ENCODE data around the gene ANKRD52. TPM values are rescaled to one million over a fixed set of nuclear protein-coding genes. Genes with fewer than 3 reads are reported as not detected.

The ANKRD52 gene
- total and polyA plus RNA-seq, 2 of the 8 experiments (the other 6 are each of a cell fraction or from before 2014, with no cell fraction given): 14.0 to 36.3 TPM

DNA sequence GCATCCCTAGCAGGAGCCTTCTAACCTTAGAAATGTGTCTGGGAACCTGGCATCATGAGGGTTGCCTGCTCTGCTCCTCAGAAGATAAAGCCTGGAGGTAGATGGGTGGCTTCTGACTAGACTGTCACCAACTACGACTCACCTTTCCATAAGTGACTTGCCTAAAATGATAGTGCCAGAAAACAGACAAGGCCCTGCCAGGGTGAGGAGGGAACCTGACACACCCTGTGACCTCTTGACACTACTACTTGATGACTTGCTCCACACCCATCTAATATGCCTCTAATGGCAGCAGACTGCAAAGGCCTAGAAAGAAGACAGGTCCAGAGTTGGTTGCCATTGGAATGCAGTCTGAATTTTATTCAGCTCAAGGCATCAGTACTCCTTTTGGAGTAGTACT lies 45.8 kb downstream of the ANKRD52 start:
- H2AK5ac ChIP-seq (ENCODE audit: low read depth, low read length): no peak overlapping the region
- H3K4me2 ChIP-seq (ENCODE audit: insufficient read depth in 1 of 2, low read depth in 2 of 2, low read length in 2 of 2): no peak overlapping the region
- TF ChIP-seq, protein P1, sequence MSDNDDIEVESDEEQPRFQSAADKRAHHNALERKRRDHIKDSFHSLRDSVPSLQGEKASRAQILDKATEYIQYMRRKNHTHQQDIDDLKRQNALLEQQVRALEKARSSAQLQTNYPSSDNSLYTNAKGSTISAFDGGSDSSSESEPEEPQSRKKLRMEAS (IDR thresholded peaks at IDR 0.05): no peak
- TF ChIP-seq NANOG (IDR thresholded peaks at IDR 0.05; ENCODE audit: insufficient read depth, low read depth, low read length, poor library complexity, severe bottlenecking) (no peak), KDM1A (IDR thresholded peaks at IDR 0.05; ENCODE audit: borderline replicate concordance, low read length) (no peak), SP4 (IDR thresholded peaks at IDR 0.05; ENCODE audit: low read length) (no peak), SIN3A (conservative IDR thresholded peaks at IDR 0.05 in 1 of 2, IDR thresholded peaks at IDR 0.05 in 1 of 2; ENCODE audit: low read depth in 1 of 2, low read length in 2 of 2) (no peak), SUZ12 (IDR thresholded peaks at IDR 0.05; ENCODE audit: low read length) (no peak), GABPA (IDR thresholded peaks at IDR 0.05; ENCODE audit: borderline replicate concordance, insufficient read depth, low read length) (no peak), ZNF274 (IDR thresholded peaks at IDR 0.05; ENCODE audit: borderline replicate concordance, extremely low read depth, low read length) (no peak), JUND (IDR thresholded peaks at IDR 0.05; ENCODE audit: low read length) (no peak), SP1 (IDR thresholded peaks at IDR 0.05; ENCODE audit: low read depth, low read length) (no peak)
- H3K4me1 ChIP-seq (replicated peaks in 1 of 4; ENCODE audit: control insufficient read depth in 3 of 4, insufficient read depth in 4 of 4, low read length in 3 of 4): no peaks in the 10 kb centered on the region
- H3K23ac ChIP-seq (ENCODE audit: insufficient read length): no peak overlapping the region
- H3K4me3 ChIP-seq (ENCODE audit: extremely low read depth in 1 of 4, insufficient read depth in 2 of 4, low read depth in 3 of 4, low read length in 4 of 4): no peak overlapping the region
- H2BK120ac ChIP-seq (replicated peaks; ENCODE audit: low read depth, low read length): no peak overlapping the region
- no peak overlapping the region for H4K91ac ChIP-seq (replicated peaks; ENCODE audit: insufficient read length, low read length)
- H4K5ac ChIP-seq (ENCODE audit: insufficient read length, low read depth, low read length): no peak overlapping the region
- H3K4ac ChIP-seq (replicated peaks; ENCODE audit: insufficient read length, low read depth, low read length): no peak overlapping the region
- no peak overlapping the region for H2BK20ac ChIP-seq (ENCODE audit: low read length)
- no peak overlapping the region for H3K27ac ChIP-seq (ENCODE audit: low read depth, low read length)
- no peak overlapping the region for H3K18ac ChIP-seq (ENCODE audit: extremely low read depth, low read length)
- peaks cover 29 to 70% (median 59%) of the 10 kb centered on the region in 4 experiments for H3K36me3 ChIP-seq (ENCODE audit: control insufficient read depth in 2 of 4, insufficient read depth in 4 of 4, low read length in 3 of 4)
- 100% methylated on average over 1 of the region's 1 CpG; no CpG with 5 or more reads in 1 of the 2 experiments for WGBS, 2 experiments (ENCODE audit: extremely low coverage in 1 of 2, insufficient coverage in 1 of 2, insufficient read length in 1 of 2, insufficient replicate concordance in 2 of 2, low coverage in 1 of 2, low lambda C conversion rate in 2 of 2, missing lambda C conversion rate in 1 of 2)
- ChIA-PET POLR2A (ENCODE audit: partially characterized antibody) (interaction anchor here (1.2 to 1.9 kb wide), 3 partner anchors 9 to 50 kb away, joined by 3 to 16 read pairs (median 4); partner anchors contain the start of gene RNF41), CTCF (ENCODE audit: partially characterized antibody) (interaction anchor here (1.0 to 2.9 kb wide), 4 partner anchors 9 to 93 kb away, joined by 3 to 12 read pairs (median 6); partner anchors contain the start of genes RNF41 and ZC3H10)
- no peak overlapping the region for H2BK12ac ChIP-seq (ENCODE audit: low read depth, low read length)
- H3K79me1 ChIP-seq (ENCODE audit: low read depth, low read length): no peaks in the 10 kb centered on the region; the same call in 1 of the 2 replicates
- no peak overlapping the region for H3K56ac ChIP-seq (replicated peaks; ENCODE audit: insufficient read length, low read depth, low read length)
- peaks cover 0 to 7% of the 10 kb centered on the region in 2 experiments for H4K20me1 ChIP-seq (replicated peaks in 1 of 2; ENCODE audit: control insufficient read depth in 1 of 2, insufficient read depth in 2 of 2, low read length in 2 of 2)
- H3K27me3 ChIP-seq (replicated peaks in 1 of 4; ENCODE audit: control insufficient read depth in 3 of 4, extremely low read depth in 1 of 4, insufficient read depth in 3 of 4, low read length in 3 of 4): no peaks in the 10 kb centered on the region
- H3K79me2 ChIP-seq (ENCODE audit: control insufficient read depth in 1 of 2, insufficient read depth in 2 of 2, low read length in 2 of 2): peaks cover 0 to 6% of the 10 kb centered on the region in 2 experiments; a peak in 1 of 4 replicates
- H3K9me3 ChIP-seq (ENCODE audit: insufficient read depth in 2 of 2, low read depth in 1 of 2, low read length in 1 of 2): no peaks in the 10 kb centered on the region
- no peak for DNase-seq (ENCODE audit: low read depth in 1 of 2, low spot score in 2 of 2)
- no peaks in the 10 kb centered on the region for H3K23me2 ChIP-seq (ENCODE audit: low read depth, low read length)
- no peak for FAIRE-seq
- no peak overlapping the region for H2BK15ac ChIP-seq (ENCODE audit: low read length)
- no peak overlapping the region for H3K14ac ChIP-seq (ENCODE audit: insufficient read length)
- no peak overlapping the region for H2AFZ ChIP-seq (ENCODE audit: low read length)
- H2BK5ac ChIP-seq (ENCODE audit: low read depth, low read length): no peak overlapping the region
- no peak overlapping the region for H3K9ac ChIP-seq (replicated peaks in 1 of 4; ENCODE audit: extremely low read depth in 1 of 4, low read depth in 3 of 4, low read length in 3 of 4)
- H4K8ac ChIP-seq (ENCODE audit: extremely low read depth, insufficient read depth, low read length): no peak overlapping the region

Data from H1 (cell line).